SH-SY5Y (cell line): ENCODE measurements around the gene SH3BP2.

ENCODE experiments used
- GATA2 ChIP-seq: IDR thresholded peaks from 2 replicates; pipeline ENCODE4 v1.6.1; 2011; ENCODE audit warnings: mild to moderate bottlenecking, low read depth, low read length
- GATA3 ChIP-seq: IDR thresholded peaks from 2 replicates; pipeline ENCODE4 v1.6.1; 2011; ENCODE audit warnings: low read depth, mild to moderate bottlenecking, low read length, moderate library complexity

DNA sequence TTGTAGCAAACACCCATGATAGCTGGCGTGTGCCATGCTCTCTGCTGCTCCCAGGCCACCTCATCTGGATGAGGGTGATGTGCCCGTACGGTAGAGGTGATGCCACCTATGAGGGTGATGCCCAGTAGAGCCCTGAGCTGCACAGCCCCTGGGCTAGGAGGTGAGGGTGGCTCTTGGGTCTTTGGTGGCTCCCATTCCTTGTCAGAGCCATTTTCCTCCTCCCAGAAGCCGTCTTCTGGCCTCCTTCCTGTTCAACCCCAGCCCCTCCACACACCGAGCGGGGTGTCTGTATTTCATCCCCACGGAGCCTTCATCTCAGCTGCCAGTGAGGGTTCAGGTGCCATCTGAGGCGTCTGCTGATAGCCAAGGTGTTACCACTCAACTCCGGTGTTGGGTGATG lies 24.8 kb upstream of the SH3BP2 start:
- TF ChIP-seq GATA2 (no peak), GATA3 (no peak)
